DMS53 treated with DMSO at 0.1 percent for 48 hours (cell line): ENCODE data around the gene C1QL4.
"Not testable (repeated sequence)": the region's sequence is repeated elsewhere in the genome, so short reads cannot be mapped to it uniquely, and the experiment has no call there.

ENCODE experiments used
- DNase-seq: peaks from one replicate; lab custom pipeline; 2025; ENCODE audit not compliant: unreplicated experiment; lab: John Stamatoyannopoulos, UW

Gene C1QL4

DNA sequence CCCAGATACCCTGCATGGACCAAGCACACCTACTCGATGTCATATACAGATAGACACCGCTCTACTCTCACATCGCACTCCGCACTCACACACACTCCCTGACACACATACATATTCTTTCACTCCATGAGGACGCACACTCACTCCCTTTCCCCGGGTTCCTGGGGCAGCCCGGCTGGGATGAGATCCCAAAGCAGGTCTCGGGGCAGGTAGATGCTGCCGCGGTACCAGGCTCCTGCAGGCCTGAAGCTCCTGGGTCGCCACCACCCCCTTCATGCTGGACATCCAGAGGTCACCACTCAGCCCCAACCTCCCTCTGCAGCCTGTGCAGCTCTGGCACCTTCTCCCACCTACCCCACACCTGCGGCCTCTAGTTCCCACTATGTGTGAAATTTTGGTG, 2.3 kb downstream of the C1QL4 start:
- DNase-seq = no peak

DNA sequence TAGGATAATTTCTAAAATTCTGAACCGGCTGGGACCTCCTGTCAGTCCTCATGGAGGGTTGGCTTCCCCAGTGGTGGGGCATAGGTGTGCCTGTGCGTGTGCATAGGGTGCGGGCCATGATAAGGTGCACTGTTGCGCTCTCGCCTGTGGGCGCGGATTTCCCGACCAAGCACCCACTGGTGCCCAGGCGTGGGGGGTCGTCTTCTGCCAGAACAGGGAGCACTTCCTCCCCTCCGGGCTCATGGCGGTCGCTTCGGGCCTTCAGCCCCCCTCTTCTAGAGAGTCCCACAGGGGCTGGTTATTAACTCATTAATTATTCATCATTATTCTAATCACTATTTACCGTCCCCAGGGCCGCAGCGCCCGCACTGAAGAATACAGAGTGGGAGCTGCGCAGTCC, 2.8 kb downstream of the C1QL4 start:
- no peak for DNase-seq

GRCh38 chr12:49333778-49334177, 3.2 kb downstream of the C1QL4 start:
- not testable (repeated sequence) for DNase-seq

DNA sequence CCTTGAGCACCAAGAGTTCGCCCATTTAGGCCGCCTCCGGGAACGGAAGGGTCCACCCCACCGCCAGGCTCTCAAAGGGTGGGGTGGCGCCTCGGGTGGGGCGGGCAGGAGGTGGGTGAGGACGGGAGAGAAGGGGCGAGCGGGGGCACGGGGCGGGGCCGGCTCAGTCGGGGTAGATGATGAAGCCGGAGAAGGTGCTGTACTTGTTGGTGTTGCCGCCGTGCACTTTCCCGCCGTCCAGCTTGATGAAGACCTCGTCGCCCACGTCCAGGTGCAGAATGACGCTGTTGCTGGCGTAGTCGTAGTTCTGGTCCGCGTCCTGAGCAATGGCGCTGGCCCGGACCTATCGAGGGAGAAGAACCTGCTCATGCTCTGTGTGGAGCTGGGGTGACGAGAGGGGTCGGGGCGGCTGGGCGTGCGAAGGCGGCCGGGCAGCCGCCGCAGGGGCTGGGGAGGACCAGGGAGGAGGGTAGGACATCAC, 4.1 kb downstream of the C1QL4 start:
- no peak for DNase-seq

GRCh38 chr12:49332441-49332861, 4.5 kb downstream of the C1QL4 start:
- no peak for DNase-seq

- DNase-seq = peak; percentile 66
These were observed 5.4 kb downstream of the C1QL4 start for GRCh38 chr12:49331380-49332222.

DNA sequence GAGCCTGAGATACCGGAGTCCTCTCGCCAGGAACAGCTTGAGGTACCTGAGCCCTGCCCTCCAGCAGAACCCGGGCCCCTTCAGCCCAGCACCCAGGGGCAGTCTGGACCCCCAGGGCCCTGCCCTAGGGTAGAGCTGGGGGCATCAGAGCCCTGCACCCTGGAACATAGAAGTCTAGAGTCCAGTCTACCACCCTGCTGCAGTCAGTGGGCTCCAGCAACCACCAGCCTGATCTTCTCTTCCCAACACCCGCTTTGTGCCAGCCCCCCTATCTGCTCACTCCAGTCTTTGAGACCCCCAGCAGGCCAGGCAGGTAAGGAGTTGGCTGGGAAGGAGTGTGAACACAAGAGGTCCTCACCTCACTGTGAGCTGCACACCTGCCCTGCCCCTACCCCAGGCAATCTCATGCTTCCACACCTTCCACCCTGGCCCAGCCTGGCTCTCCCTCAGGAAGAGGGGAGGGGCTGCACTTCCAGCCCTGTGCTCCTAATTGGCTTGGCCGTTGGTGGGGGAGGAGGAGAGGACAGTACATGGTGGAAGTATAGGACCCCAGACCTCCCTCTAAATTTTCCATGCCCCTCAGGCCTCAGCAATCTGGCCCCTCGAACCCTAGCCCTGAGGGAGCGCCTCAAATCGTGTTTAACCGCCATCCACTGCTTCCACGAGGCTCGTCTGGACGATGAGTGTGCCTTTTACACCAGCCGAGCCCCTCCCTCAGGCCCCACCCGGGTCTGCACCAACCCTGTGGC, 6.2 kb downstream of the C1QL4 start:
- DNase-seq = no peak

GRCh38 chr12:49330032-49330619, 6.9 kb downstream of the C1QL4 start:
- no peak for DNase-seq

DNA sequence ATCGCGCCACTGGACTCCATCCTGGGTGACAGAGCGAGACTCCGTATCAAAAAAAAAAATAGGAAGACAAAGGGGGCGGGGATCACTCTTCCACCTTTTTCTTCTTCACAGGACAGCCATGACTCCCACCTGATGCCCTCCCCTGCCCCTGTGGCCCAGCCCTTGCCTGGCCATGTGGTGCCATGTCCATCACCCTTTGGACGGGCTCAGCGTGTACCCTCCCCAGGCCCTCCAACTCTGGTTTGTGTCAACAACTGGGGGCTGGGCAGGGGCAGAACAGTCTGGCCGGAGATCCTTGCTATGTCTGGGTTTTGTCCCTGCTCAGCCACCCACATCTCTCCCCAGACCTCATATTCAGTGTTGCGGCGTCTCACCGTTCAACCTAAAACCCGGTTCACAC, 8.2 kb downstream of the C1QL4 start:
- no peak for DNase-seq

DNA sequence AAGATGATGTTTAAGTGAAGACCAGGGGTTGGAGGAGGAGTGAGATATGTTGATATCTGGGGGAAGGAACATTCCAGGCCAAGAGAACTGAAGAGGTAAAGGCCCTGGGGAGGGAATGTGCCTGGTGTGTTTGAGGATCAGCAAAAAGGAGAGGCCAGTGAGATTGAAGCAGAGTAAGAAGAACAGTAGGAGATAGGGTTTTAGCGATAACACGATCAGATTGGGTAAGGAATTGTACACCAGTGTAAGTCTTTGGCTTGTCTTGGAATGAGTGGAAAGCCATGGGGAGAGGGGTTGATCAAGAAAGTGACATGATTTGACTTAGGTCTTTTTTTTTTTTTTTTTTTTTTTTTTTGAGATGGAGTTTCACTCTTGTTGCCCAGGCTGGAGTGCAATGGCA, 9.1 kb downstream of the C1QL4 start:
- no peak for DNase-seq

DNA sequence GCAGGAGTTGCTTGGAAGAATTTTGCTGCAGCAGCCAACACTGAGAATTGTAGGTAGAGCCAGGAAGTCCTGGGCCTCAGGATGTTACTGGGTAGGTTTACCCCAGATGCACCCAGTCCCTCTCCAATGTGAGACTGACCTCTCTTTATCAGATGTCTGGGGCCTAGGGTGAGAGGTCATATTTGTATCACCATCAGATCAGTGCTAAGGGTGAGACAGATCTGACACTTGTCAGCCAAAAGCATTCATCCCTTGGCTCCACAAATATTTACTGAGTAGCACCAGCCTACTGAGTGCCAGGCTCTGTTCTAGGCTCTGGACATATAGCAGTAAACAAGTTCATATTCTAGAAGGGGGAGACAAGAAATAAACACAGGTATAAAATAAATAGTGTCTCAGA, 9.6 kb downstream of the C1QL4 start:
- no peak for DNase-seq

DNA sequence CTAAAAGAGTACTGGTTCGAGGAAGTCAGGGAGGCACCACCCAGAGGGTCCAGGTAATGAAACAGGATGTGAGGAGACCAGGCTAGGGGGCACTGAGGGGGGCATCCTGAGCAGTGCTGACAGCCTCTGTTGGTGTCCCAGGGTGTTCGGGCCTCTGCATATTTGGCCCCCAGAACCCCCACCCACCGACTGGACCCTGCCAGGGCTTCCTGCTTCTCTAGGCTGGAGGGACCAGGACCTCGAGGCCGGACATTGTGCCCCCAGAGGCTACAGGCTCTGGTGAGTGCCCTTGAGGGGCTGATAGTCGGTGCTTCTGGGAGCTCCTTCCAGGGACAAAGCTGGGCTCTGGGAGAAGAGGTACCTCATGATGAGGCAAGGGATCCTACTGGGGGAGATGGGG, 11.4 kb downstream of the C1QL4 start:
- no peak for DNase-seq

- no peak for DNase-seq
These were observed 13.4 kb downstream of the C1QL4 start for GRCh38 chr12:49323524-49324097.

DNA sequence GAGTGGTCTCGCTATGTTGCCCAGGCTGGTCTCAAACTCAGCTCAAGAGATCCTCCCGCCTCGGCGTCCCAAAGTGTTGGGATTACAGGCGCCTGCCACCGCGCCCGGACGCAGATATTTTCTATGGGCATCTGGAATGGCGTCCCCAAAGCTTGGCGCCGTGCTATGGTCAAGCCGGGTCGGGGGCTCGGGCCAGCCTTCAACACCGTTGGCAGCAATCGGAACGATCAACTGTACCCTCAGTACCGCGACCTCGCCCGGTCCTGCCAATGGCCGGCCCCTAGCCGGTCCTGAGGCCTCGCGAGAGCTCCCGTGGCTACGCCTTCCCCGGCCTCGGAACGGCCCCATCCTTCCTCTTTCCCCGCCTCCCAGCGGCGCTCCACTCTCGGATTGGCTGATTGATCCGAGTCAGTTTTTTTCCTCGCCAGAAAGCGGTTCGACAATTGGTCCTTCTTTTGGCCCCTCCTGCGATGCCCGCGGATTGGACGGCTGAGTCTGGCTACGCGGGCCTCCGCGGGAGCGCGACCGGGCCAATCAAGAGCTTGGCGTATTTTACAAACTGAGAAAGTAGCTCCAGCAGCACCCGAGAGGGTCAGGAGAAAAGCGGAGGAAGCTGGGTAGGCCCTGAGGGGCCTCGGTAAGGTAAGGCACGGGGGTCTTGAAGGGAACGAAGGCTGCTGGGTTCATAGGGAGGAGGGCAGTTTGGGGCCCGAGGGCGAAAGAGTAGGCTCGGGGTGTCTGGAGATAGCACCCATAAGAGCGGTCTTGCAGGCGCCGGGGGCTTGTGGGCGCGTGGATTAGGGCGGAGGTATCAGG, 14.1 kb downstream of the C1QL4 start, which contains the start of gene TROAP:
Gene TROAP (plus strand): TSS at position 548 of the 816 bp plus-strand sequence. CDS start 354 bp downstream, outside the sequence.
- DNase-seq = peak; percentile 98

GRCh38 chr12:49322367-49322707, 14.7 kb downstream of the C1QL4 start:
- DNase-seq = no peak

DNA sequence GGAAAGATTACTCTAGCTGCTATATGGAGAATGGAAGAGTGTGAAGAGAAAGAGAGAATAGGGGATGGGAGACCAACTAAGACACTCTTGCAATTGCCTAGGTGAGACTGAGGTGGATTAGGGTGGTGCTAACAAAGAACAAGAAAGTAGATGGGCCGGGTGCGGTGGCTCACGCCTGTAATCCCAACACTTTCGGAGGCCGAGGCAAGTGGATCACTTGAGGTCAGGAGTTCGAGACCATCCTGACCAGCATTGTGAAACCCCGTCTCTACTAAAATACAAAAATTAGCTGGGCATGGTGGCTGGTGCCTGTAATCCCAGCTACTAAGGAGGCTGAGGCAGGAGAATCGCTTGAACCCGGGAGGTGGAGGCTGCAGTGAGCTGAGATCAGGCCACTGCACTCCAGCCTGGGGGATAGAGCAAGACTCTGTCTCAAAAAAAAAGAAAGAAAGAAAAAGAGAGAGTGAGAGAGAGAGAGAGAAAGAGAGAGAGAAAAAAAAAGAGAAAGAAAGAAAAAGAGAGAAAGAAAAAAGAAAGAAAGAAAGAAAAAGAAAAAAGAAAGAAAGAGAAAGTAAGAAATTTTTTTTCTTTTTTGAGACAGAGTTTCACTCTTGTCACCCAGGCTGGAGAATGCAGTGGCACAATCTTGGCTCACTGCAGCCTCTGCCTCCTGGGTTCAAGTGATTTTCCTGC, 16.4 kb downstream of the C1QL4 start:
- DNase-seq = not testable (repeated sequence)

DNA sequence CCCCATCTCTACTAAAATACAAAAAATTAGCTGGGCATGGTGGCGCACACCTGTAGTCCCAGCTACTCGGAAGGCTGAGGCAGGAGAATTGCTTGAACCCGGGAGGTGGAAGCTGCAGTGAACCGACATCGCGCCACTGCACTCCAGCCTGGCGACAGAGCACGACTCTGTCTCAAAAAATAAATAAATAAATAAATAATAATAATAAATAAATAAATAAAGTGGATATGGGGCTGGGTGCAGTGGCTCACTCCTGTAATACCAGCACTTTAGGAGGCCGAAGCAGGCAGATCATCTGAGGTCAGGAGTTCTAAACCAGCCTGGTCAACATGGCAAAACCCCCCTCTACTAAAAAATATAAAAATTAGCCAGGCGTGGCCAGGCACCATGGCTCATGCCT, 19.9 kb downstream of the C1QL4 start:
- DNase-seq = not testable (repeated sequence)

DNA sequence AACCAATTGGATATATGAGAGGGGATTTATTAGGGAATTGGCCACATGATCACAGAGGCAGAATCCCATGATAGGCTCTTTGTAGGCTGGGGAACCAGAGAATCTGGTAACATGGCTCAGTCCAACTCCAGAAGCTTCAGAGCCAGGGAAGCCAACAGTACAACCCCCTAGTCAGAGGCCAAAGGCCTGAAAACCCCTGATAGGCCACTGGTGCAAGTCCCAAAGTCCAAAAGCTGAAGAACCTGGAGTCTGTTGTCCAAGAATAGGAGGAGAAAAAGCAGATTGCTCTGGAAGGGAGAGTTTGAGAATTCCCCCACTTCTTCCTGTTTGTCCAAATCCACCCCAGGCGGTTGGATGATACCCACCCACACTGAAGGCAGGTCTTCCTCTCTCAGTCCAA, 22.2 kb downstream of the C1QL4 start:
- DNase-seq = no peak

- not testable (repeated sequence) for DNase-seq
These were observed 26.5 kb downstream of the C1QL4 start for GRCh38 chr12:49310451-49311000.

GRCh38 chr12:49309386-49309785, 27.6 kb downstream of the C1QL4 start:
- no peak for DNase-seq
